HUES48 (cell line): ENCODE measurements around the gene SYNJ1.

Source experiments
- H3K27ac ChIP-seq: one replicate; pipeline ENCODE4 v1.7.0; 2013; ENCODE audit warnings: low read depth, low read length, inconsistent platforms
- H3K27me3 ChIP-seq: 2 replicates; pipeline ENCODE4 v1.6.1; 2013; ENCODE audit warnings: mild to moderate bottlenecking, low read length; ENCODE audit not compliant: control insufficient read depth, insufficient read depth
- H3K36me3 ChIP-seq: 2 replicates; pipeline ENCODE4 v1.6.1; 2013; ENCODE audit warnings: low read length; ENCODE audit not compliant: control insufficient read depth, insufficient read depth
- H3K4me1 ChIP-seq: 2 replicates; pipeline ENCODE4 v1.6.1; 2013; ENCODE audit warnings: mild to moderate bottlenecking, low read length; ENCODE audit not compliant: control insufficient read depth, insufficient read depth
- H3K4me3 ChIP-seq: 2 replicates; pipeline ENCODE4 v1.5.1; 2013; ENCODE audit warnings: mild to moderate bottlenecking, low read depth, low read length
- H3K9ac ChIP-seq: 2 replicates; pipeline ENCODE4 v1.6.1; 2013; ENCODE audit warnings: mild to moderate bottlenecking, low read depth, low read length, moderate library complexity
- H3K9me3 ChIP-seq: 2 replicates; pipeline ENCODE4 v1.6.1; 2013; ENCODE audit warnings: low read length; ENCODE audit not compliant: control insufficient read depth, insufficient read depth

The SYNJ1 gene

GRCh38 chr21:32597205-32597604 lies 130.6 kb downstream of the SYNJ1 start:
- no peak overlapping the region for H3K27ac ChIP-seq

GRCh38 chr21:32595431-32595830 lies 132.4 kb downstream of the SYNJ1 start:
- Histone ChIP-seq H3K4me3 (no peak overlapping the region), H3K4me1 (peaks cover 9% of the 10 kb centered on the region), H3K9me3 (no peaks in the 10 kb centered on the region), H3K27ac (no peak overlapping the region), H3K9ac (no peak overlapping the region), H3K36me3 (peaks cover 23% of the 10 kb centered on the region), H3K27me3 (no peaks in the 10 kb centered on the region)

More at GRCh38 chr21:32597205-32597604, 130.6 kb downstream of the SYNJ1 start:
- H3K9me3 ChIP-seq = no peaks in the 10 kb centered on the region
- no peak overlapping the region for H3K4me3 ChIP-seq
- H3K9ac ChIP-seq = no peak overlapping the region
- H3K36me3 ChIP-seq = peaks cover 35% of the 10 kb centered on the region
- H3K27me3 ChIP-seq = no peaks in the 10 kb centered on the region
- H3K4me1 ChIP-seq = peaks cover 18% of the 10 kb centered on the region

GRCh38 chr21:32593690-32594089 lies 134.1 kb downstream of the SYNJ1 start:
- Histone ChIP-seq H3K9ac (no peak overlapping the region), H3K9me3 (no peaks in the 10 kb centered on the region), H3K4me1 (no peaks in the 10 kb centered on the region), H3K4me3 (no peak overlapping the region), H3K27me3 (no peaks in the 10 kb centered on the region), H3K27ac (no peak overlapping the region), H3K36me3 (0 out of 2 replicates have a peak, but pooled peaks cover 5% of the 10 kb centered on the region)

- H3K9me3 ChIP-seq = no peaks in the 10 kb centered on the region
- no peaks in the 10 kb centered on the region for H3K4me1 ChIP-seq
- H3K27me3 ChIP-seq = no peaks in the 10 kb centered on the region
- no peak overlapping the region for H3K4me3 ChIP-seq
- no peak overlapping the region for H3K27ac ChIP-seq
- no peak overlapping the region for H3K9ac ChIP-seq
- 0 out of 2 replicates have a peak, but pooled peaks cover 3% of the 10 kb centered on the region for H3K36me3 ChIP-seq
Measured at GRCh38 chr21:32592929-32593502, 134.8 kb downstream of the SYNJ1 start.

GRCh38 chr21:32590130-32590529 lies 137.7 kb downstream of the SYNJ1 start:
- no peaks in the 10 kb centered on the region for H3K36me3 ChIP-seq
- H3K4me1 ChIP-seq = no peaks in the 10 kb centered on the region
- no peak overlapping the region for H3K4me3 ChIP-seq
- H3K27ac ChIP-seq = no peak overlapping the region
- no peaks in the 10 kb centered on the region for H3K9me3 ChIP-seq
- no peak overlapping the region for H3K9ac ChIP-seq
- H3K27me3 ChIP-seq = no peaks in the 10 kb centered on the region

- Histone ChIP-seq H3K27ac (no peak overlapping the region), H3K4me1 (no peaks in the 10 kb centered on the region), H3K9ac (no peak overlapping the region), H3K36me3 (no peaks in the 10 kb centered on the region), H3K27me3 (no peaks in the 10 kb centered on the region), H3K4me3 (no peak overlapping the region), H3K9me3 (no peaks in the 10 kb centered on the region)
Measured at GRCh38 chr21:32587651-32588050, 140.2 kb downstream of the SYNJ1 start.

GRCh38 chr21:32587120-32587519 lies 140.7 kb downstream of the SYNJ1 start:
- Histone ChIP-seq H3K4me3 (no peak overlapping the region), H3K27ac (no peak overlapping the region), H3K9me3 (no peaks in the 10 kb centered on the region), H3K4me1 (no peaks in the 10 kb centered on the region), H3K27me3 (no peaks in the 10 kb centered on the region), H3K9ac (no peak overlapping the region), H3K36me3 (no peaks in the 10 kb centered on the region)

GRCh38 chr21:32585970-32586369 lies 141.8 kb downstream of the SYNJ1 start:
- H3K9ac ChIP-seq = no peak overlapping the region
- no peak overlapping the region for H3K27ac ChIP-seq
- H3K9me3 ChIP-seq = no peaks in the 10 kb centered on the region
- H3K4me3 ChIP-seq = no peak overlapping the region
- no peaks in the 10 kb centered on the region for H3K27me3 ChIP-seq
- no peaks in the 10 kb centered on the region for H3K4me1 ChIP-seq
- H3K36me3 ChIP-seq = no peaks in the 10 kb centered on the region

GRCh38 chr21:32585042-32585710 lies 142.6 kb downstream of the SYNJ1 start, which contains the start of gene TCP10L:
Gene TCP10L (minus strand): TSS chr21:32585523. CDS start chr21:32584304, 1,219 bp downstream.
- no peak within 1 kb of the TSS for H3K27ac ChIP-seq
- H3K27me3 ChIP-seq = no peaks in the 10 kb centered on the region
- H3K4me1 ChIP-seq = no peaks in the 10 kb centered on the region
- H3K9ac ChIP-seq = no peak within 1 kb of the TSS
- H3K9me3 ChIP-seq = no peaks in the 10 kb centered on the region
- no peaks in the 10 kb centered on the region for H3K36me3 ChIP-seq
- H3K4me3 ChIP-seq = no peak within 1 kb of the TSS

GRCh38 chr21:32584472-32584871 lies 143.3 kb downstream of the SYNJ1 start:
- Histone ChIP-seq H3K36me3 (no peaks in the 10 kb centered on the region), H3K9ac (no peak overlapping the region), H3K9me3 (no peaks in the 10 kb centered on the region), H3K27ac (no peak overlapping the region), H3K4me1 (no peaks in the 10 kb centered on the region), H3K4me3 (no peak overlapping the region), H3K27me3 (no peaks in the 10 kb centered on the region)

GRCh38 chr21:32581732-32582131 lies 146.1 kb downstream of the SYNJ1 start:
- H3K27me3 ChIP-seq = no peaks in the 10 kb centered on the region
- H3K4me3 ChIP-seq = no peak overlapping the region
- H3K4me1 ChIP-seq = no peaks in the 10 kb centered on the region
- no peaks in the 10 kb centered on the region for H3K9me3 ChIP-seq
- H3K9ac ChIP-seq = no peak overlapping the region
- H3K27ac ChIP-seq = no peak overlapping the region
- no peaks in the 10 kb centered on the region for H3K36me3 ChIP-seq
